Measurements from ENCODE around the gene RTL9.
"Not testable (repeated sequence)": the region's sequence is repeated elsewhere in the genome, so short reads cannot be mapped to it uniquely, and the experiment has no call there.

RTL9 gene

DNA sequence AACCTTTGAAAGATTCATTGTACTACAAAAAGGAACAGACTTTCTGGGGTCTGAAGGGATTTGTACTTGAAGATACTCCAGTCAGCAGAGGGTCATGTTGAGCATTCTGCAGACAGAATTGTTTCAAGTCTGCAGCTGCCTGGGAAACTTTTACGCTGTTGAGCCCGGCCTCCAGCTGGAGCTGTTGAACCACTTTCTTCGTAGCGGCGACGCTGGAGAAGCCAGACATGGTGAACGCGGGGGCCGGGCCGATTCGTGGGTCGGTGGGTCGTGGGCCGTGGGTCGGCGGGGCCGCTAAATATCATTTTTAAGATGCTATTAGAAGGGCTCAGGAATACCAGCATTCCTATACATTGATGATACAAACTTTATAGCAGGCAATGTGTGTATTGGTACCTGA lies 12.0 kb upstream of the RTL9 start:
- DNase-seq, result no peak

DNA sequence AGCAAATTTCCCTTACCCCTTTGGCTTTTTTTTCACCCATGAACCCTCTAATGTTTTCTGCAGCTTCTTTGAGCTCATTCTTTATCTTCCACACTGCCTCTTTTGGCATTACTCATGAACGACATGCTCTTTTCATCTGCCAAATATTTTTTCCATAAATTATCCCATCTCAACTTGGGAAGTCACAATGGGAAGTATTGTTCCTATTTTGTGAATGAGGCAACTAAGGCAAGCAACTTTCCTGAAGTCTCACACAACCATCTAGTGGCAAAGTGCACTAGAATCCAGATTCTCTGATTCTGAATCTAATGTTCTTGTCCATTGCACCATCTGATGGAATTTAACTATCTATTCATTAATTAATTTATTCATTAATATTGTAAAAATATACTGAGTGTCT lies 625 bp downstream of the RTL9 start:
- DNase-seq, result no peak

DNA sequence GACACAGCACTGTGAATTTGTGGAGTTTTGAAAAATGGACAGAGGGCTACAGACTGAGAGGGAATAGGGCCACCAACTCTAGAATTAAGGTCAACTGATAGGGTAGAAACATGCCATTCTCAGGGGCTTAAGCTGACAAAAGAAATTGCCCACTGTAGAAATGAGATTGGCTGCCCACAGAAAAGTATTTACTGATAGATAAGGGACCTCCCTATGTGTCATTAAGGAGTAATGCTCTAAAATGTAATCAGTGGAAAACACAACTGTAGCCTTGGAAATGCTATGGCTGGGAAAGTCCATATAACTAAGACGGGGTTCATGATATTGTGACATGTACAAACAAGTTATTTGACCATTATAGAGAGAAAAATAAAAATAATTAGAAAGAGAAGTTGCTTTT lies 4.6 kb downstream of the RTL9 start:
- no peak for DNase-seq

DNA sequence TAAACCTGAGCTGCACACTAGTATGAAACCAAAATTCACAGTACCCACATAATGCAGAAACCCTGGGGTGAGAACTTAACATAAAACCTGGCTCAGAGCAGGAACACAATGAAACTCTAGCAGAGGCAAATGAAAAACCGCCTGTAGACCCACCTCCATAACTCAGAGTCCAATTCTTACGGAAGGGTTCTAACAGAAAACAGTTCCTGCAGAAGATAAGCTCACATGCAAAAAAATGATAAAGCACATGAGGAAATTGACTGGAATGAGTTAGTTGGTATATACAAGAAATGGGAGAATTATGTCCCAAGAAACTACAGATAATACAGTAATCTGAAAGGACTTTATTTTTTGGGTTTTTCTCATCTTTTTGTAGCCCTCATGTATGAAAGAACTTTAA lies 14.7 kb downstream of the RTL9 start:
- no peak for DNase-seq

DNA sequence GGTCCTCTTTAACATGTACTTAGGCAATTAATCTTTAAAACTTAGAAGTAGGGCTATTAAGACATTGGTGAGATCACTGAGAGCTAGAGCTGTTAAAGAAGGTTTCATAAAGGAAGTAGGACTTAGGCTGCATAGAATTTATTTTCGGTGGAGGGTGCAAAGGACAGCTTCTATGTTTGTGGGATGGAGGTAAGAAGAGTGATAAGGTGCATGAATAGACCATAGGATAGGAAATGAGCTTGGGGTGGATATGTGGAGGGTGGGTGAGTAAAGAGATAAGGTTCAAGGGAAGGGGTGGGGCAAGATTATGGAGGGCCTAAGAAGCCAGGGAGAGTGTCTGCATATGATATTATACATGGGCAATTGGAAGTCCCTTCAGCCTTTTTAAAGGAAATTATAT lies 15.9 kb downstream of the RTL9 start:
- no peak for DNase-seq

DNA sequence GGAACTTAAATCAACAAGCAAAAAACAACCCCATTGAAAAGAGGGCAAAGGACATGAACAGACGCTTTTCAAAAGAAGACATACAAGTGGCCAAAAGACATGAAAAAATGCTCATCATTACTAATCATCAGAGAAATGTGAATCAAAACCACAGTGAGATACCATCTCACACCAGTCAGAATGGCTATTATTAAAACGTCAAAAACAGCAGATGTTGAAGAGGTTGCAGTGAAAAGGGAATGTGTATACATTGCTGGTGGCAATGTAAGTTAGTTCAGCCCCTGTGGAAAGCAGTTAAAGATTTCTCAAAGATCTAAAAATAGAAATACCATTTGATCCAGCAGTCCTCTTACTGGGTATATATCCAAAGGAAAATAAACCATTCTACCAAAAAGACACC lies 22.6 kb downstream of the RTL9 start:
- no peak for DNase-seq

DNA sequence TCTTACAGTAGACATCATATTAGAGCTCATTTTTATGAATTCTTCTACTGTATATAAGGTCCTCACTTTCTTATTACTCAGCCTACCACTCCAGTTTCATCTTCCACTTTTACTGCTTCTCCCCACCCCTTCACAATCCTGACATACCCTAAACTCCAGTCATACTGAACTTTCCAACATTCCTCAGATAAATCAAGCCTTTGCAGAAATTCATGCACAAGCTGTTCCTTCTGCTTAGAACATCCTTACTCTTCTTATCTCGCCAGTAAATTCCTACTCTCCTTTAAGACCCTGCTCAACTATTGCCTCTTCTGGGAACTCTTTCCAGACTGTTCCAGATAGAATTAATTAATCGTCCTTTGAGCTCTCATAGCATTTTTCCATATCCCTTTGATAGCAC lies 24.8 kb downstream of the RTL9 start:
- DNase-seq, result no peak

DNA sequence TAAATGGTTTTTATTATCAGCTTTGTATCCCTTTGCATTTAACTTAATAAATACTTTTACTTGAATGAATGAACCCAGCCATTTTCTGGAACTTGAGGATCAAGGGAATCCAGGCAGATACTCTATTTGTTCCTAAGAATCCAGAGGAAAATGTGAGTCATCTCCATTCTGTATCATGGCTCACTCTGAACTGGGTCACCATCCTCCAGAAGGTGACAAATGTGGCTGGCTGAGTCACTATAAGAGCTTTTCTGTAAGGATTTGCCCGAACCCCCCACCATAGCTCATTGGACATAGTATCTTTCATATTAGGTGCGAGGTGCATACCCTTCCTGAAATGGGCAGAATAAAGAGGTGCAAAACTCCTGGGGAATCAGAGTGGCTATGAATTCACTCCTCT lies 25.8 kb downstream of the RTL9 start:
- no peak for DNase-seq

DNA sequence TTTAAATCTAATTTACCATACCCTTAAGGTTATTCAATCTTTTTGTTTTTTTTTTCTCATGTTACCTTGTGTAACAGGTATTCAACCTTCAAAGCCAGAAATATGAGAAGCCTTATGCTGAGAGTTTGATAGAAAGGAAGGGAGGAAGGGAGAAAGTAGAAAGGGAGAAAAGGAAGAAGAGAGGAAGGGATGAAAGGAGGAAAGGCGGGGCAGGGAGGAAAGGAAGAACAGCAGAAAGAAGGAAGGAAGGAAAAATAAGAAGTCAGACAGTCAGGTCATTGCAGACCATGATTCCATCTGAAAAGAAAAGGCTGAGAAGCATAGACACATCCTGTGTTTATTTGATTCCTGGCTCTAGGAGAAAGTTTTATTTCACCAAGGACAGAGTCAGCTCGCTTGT lies 30.9 kb downstream of the RTL9 start:
- no peak for DNase-seq

DNA sequence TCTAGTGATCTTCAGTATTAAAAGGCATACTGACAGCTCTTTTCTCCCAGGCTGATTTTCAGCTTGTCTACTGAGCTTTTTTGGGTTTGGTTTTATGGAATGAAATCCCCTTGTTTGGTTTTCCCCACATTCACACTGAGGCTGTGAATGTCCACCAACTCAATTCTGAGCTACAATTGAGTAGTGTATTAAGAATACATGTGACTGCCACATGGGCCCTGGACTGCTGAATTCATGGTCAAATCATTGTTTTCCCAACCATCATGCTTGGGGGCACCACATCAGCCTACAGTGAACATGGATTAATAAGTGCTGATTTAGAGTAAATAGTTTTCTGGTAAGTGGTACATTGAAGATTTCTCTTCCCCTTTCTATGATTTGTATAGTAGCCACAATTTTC lies 32.4 kb downstream of the RTL9 start:
- DNase-seq, result no peak

DNA sequence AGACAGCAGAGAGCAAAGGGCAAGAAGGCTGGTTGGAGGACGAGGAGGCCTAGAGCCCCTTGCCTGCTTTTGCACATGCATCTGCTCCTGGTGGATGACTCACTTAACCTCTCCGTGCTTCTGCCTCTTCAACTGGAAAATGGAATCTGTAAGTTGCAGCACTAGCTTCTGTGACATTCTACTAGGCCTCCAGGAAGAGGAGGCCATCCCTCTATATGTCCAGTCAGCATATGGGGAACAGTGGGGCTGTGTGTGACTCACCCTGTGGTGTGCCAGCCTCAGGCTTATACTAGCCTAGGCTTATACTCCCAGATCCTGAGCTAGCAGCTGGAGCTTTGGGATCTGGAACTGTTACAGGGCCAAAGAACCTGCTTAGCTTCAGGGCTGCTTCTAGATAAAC lies 36.0 kb downstream of the RTL9 start:
- DNase-seq, result no peak

DNA sequence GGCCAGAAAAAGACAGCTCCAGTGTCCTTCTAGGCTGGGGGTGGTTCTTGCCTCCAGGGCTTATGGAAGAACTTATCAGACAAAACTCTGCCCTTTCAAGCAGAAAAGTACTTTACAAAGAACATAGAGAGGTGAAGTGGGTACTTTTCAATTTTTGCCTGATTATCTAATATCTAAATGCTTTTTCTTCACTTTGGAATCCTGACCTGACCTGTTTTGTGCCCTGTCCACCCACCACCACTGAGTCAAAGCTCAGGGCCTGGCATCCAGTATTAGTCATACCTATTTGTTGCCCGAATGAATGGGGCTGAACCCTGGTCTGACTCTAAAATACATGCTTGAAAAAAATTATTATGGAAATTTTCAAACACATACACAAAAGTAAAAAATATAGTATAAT lies 37.2 kb downstream of the RTL9 start:
- no peak for DNase-seq

DNA sequence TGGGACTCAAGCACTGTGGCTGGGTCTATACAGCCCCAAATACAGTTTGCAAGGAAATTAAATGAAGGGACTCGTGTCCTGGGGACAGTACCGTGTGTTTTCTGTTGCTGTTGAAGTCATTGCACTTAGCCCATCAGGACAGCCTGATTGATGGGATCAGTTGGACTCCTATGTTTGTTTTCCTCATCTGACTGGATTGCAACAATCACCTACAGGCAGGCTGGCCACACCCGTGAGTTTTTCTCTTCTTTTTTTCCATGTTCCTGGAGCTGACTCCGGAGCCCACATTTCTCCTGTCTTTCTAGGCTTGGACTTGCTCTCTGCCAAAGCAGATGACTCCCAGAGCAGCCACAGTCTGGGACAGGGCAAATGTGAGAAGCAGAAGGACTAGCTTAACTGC lies 38.1 kb downstream of the RTL9 start:
- no peak for DNase-seq

DNA sequence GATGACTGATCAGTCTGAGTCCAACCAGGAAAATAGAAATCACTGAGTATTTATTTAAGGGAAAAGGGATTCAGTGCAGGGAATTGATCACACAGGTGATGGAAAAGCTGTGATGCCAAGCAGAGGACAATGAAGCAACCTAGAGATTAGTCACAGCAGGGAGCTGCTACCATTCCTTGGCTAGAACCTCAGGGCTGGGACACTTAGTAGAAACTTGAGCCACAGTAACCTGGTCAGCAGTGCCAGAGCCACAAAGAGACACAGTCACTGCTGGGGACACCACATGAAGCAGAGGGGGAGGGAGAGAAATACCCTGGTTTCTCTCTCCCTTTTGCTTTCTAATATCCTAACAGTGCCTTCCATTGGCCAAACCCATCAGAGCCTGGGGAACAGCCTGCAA lies 38.7 kb downstream of the RTL9 start:
- no peak for DNase-seq

DNA sequence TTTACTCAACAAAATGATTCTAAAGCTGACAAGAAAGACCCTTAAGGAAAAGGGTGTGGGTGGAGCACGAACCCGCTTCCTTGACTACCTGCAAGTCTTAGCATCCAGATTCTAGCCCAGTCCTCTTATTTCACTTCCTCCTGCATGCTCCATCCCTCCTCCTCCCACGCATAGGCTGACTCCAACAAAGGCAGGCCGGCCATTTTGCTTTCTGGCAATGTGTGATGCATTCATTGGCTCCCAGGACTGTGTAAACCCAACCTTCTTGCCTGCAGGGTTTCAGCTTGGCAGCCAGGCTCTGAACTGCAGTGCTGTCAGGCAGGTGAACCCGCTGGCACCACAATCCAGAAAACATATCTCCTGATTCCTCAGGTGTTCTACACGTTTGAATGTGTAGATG lies 39.3 kb downstream of the RTL9 start:
- DNase-seq, result no peak

DNA sequence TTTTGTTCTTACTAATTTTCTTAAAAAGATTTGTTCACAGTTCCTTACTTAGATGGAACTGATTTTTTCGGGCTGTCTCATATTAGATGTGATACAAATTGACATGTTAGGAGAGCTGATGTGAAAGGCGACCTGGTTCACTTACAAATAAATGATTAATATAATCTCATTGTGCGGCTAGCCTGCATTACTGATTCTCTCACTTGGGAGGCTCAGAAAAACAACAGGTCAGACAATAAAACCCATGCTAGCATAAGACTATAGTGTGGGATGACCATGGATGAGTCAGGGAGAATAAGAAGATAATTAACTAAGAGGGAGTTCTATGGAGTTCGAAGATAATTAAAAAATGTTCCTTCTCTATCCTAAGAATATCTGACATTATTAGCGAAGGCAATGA lies 40.8 kb downstream of the RTL9 start:
- no peak for DNase-seq

DNA sequence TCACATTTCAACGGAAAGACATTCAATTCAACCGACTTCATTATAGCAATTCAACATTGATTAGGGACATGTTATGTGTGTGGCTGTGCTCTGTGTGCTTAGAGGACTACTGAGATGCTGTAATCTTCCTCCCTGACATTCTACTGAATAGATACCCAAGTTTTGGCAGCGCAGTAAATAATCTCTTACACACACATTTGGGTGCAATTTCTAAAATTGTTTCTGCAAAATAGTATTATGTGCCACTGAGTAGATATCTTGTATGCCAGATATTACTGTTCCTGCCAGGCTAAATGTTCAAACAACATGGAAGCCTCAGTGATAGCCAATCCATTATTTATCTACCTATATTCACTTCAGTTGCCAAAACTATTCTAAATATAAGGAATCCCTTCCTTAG lies 41.3 kb downstream of the RTL9 start:
- no peak for DNase-seq

DNA sequence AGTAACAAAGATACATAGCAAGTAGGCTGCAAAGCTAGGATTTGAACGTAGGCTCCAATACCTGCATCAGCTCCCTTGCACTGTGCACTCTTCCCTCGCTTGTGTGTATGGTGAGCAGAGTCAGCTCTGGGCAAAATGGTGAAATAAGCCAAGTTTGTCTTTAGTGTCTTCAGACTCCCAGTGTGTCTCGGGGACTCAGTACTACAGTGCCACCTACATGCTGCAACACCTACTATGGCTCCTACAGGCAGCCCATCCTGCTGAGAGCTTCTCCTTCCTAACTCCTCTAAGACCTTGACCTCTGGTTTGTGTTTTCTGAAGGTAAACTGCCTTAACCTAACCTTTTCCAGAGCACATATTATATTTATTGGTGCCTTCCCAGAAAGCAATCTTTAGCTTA lies 42.5 kb downstream of the RTL9 start:
- DNase-seq, result no peak

DNA sequence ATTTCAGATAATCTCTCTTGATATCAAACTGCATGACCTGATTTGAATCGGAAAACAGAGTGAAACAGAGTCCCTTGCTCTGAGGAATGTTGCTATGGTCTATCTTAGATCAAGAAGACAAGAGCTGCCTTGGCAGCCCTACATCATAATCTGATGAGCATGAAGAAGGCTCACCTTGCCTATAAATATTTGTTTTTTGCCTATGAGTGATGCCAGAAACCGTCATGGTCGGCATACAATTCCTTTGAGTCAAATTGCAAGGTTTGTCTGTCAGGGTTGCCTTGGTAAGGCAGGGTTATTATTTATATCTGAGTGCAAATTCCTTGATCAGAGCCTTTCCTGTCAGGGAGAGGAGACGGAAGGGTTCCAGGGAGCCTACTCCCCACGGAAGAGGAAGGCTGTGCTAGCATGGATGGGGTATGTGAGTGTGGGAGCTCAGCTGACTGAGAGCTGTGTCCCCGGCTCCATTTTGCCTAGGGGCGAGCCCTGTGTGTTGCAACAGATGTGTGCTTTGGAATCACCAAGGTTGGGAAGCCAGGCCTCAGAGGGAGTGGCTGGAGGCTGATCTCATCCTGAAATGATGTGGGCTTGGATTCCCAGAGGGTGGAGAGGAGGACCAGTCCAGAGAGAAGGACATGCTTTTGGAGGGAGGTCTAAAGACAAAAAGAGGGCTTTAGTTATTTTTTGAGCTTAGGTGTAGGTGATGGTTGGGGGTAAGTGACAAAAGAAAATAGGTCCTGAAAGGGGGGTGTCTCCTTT lies 43.6 kb downstream of the RTL9 start:
- DNase-seq, result no peak

DNA sequence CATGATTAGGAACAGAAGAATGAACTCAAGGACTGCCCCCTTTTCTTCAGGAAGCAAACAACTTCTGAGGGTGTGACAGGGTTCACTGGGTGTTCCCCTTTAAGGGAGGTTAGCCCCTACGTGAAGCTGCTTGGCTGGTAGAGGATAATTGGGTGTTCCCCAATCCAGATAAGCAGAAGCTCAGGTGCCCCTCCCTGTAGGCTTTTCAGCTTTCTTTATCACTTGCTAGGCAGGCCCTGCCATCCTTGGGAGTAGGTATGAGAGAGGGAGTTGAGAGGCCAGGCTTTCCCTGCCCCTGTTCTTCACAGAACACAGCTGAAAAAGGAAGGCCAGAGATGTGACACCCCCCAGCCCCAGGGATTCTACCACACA lies 44.2 kb downstream of the RTL9 start:
- no peak for DNase-seq

DNA sequence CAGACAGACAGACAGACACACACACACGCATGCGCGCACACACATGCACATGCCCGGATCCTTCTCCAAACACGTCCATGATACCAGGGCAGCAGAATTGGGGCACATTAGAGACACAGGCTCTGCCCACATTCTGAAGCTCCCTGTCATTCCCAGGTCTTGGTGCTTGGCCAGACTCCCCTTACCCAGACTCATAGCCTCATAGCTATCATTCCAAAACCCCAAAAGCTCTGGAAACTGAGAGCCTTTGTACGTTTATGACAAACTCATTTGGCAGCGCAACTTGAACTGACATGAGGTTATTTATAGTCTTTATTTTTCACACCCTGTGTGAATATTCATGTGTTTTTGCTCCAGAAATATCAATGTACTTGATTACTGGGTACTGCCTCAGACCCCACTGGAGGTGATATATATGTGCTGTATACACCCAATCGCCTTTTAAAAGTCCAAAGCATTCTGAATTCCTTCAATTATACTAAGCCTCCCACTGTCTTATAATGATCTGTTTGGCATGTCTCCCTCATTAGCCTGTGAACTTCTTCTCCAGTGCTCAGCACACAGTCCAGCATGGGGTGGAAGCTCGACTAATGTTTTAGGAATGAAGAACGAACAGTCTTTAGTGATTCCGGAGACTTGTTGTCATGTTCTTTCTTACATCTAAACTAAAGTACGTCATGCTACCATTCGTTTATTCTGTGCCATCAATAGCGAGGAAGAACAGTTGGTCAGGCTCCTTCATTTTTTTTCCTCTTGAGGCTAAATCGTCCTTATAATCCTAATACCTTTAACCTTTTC lies 45.0 kb downstream of the RTL9 start:
- DNase-seq, result no peak

DNA sequence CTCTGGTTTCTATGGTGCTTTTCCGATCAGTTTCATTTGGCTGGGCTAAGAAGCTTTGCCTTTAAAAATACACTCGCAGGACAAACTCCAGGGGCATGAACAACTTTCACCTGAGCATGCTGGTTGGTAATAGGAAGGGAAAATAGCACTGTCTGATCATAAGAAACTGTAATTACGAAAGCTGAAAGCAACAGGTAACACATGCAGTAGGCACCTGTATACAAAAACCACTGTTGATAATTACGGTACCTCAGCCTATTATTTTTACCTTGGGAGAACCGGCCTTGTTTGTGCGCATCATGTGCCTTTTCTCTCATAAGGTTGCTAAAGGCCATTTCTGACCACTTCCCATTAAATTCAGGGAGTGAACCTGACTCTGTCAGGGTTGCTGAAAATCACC lies 45.7 kb downstream of the RTL9 start:
- no peak for DNase-seq

DNA sequence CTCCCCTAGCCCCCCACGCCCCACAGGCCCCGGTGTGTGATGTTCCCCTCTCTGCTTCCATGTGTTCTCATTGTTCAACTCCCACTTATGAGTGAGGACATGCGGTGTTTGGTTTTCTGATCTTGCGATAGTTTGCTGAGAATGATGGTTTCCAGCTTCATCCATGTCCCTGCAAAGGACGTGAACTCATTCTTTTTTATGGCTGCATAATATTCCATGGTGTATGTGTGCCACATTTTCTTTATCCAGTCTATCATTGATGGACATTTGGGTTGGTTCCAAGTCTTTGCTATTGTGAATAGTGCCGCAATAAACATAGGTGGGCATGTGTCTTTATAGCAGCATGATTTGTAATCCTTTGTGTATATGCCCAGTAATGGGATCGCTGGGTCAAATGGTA lies 47.6 kb downstream of the RTL9 start:
- not testable (repeated sequence) for DNase-seq

DNA sequence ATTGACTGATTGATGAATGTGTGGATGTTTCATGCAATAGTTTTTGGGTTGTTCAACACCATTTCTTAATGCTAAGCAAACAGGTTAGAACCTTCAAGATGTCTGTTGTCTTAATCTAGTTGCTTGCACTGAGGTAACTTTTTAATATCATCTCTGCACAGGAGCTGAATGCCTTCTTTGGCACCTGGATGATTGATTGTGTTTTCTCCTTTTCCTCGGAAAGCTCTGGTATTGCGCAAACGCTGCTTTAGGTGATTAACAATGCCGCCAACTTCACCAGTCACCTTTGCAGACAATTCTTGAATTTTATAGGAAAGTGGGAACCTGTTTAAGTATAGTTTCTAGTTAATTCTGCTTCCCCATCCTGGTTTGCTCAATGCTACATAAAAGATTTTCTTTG lies 48.2 kb downstream of the RTL9 start:
- DNase-seq, result no peak

Data from activated CD4-positive, alpha-beta T cell treated with anti-CD3 and anti-CD28 coated beads, Interleukin-2, amount 50 U/mL, for 1 hour (primary cell).